Mesothelial cell of epicardium (in vitro differentiated cells): ENCODE data around the gene FRZB. TPM values are rescaled to one million over a fixed set of nuclear protein-coding genes. Genes with fewer than 3 reads are reported as not detected.

Source experiments
- DNase-seq, 2 experiments: peaks; one replicate each; pipeline ENCODE4 v3.0.0; 2021; ENCODE audit warnings: low spot score in 2 of 2; ENCODE audit not compliant: unreplicated experiment in 2 of 2
- H3K27ac Mint-ChIP-seq: 2 replicates; pipeline ENCODE4 v1.8.0; 2021; ENCODE audit warnings: mixed read lengths
- H3K27me3 Mint-ChIP-seq: 2 replicates; pipeline ENCODE4 v1.8.0; 2021; ENCODE audit warnings: low read depth, mixed read lengths
- H3K36me3 Mint-ChIP-seq: 2 replicates; pipeline ENCODE4 v1.8.0; 2021; ENCODE audit warnings: mixed read lengths
- H3K4me1 Mint-ChIP-seq: 2 replicates; pipeline ENCODE4 v1.8.0; 2021; ENCODE audit warnings: mixed read lengths
- H3K4me3 Mint-ChIP-seq: 2 replicates; pipeline ENCODE4 v1.8.0; 2021; ENCODE audit warnings: mild to moderate bottlenecking, moderate library complexity, mixed read lengths
- H3K9me3 Mint-ChIP-seq: 2 replicates; pipeline ENCODE4 v1.8.0; 2021; ENCODE audit warnings: mixed read lengths
- total RNA-seq: library from RNA; stranded (reverse); gene quantifications from 3 replicates; pipeline ENCODE4 v1.2.1, GENCODE V29; 2021
- TF ChIP-seq, protein P1 (sequence below): fragments of 200-600 bp; sonication (generic); IDR thresholded peaks from one replicate; pipeline ENCODE4 v1.5.0; 2021; ENCODE audit warnings: antibody characterized with exemption; ENCODE audit not compliant: unreplicated experiment

FRZB gene
- total RNA-seq, 1 donor from 2014 or later = 12.1 TPM

DNA sequence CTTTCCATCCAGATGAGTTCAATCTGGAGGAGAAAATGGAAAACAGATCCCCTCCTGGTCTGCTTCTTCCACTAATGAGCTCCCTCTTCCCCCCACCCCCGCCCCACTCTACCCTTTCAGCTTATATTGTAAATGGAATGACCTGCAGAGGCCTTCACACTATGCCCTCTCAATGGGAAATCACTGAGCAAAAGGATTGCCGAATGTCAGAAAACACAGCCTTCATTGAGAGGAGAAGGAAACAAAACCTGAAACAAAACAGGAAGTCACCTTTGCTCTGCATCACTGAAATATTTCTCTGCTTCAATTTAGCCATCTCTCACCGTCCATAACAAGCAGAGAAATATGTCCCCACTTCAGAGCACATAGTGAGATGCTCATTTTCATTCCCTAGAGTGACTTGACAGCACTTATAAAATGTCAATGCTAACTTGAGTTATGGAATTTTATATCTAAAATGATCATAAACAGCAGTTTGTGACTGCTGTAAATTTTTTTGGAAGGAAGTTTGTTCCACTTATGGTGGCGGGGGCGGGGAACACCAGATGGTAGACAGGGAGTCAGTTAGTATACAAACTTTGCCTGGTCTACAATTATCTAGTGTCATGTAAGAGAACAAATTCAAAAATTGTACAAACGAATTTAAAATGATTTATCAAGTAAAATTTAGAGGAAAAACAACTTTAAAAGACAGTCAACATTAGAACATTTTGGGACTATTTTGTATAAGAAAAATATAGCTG, 1.8 kb upstream of the FRZB start:
- Mint-ChIP-seq H3K27me3 (peaks cover 2% of the 10 kb centered on the region), H3K36me3 (no peaks in the 10 kb centered on the region), H3K4me1 (peaks cover 44% of the 10 kb centered on the region), H3K27ac (no peak overlapping the region), H3K9me3 (peaks cover 5% of the 10 kb centered on the region), H3K4me3 (peak overlapping the region; percentile 84)
- no peak for DNase-seq
- TF ChIP-seq, protein P1, sequence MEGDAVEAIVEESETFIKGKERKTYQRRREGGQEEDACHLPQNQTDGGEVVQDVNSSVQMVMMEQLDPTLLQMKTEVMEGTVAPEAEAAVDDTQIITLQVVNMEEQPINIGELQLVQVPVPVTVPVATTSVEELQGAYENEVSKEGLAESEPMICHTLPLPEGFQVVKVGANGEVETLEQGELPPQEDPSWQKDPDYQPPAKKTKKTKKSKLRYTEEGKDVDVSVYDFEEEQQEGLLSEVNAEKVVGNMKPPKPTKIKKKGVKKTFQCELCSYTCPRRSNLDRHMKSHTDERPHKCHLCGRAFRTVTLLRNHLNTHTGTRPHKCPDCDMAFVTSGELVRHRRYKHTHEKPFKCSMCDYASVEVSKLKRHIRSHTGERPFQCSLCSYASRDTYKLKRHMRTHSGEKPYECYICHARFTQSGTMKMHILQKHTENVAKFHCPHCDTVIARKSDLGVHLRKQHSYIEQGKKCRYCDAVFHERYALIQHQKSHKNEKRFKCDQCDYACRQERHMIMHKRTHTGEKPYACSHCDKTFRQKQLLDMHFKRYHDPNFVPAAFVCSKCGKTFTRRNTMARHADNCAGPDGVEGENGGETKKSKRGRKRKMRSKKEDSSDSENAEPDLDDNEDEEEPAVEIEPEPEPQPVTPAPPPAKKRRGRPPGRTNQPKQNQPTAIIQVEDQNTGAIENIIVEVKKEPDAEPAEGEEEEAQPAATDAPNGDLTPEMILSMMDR = no peak

DNA sequence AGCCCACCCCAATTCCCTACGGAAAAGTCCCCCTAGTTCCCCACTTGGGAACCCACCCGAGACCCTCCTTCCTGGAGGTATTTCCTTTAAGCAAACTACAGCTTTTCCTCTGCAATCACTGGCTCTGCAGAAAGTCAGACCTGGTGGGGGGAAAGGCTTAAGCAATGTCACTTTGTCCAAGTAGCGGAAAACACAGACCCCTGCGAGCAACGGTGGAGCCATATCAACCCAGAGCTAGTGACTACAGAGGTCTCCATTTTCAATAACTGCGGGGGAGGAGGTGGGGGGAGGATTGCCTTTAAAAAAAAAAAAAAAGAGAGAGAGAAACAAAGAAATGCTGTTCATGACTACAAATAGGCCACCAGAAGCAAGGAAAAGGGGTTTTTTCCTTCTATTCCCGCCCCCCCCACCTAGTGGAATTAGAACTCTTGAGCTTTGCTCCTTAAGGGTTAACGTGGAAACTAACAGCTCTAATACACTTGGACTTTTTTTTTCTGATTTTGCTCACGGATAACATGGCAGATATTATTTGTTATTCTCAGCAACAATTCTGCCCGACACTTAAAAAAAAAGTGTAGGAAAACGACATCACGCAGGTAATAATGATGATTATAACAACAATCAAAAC, 1.1 kb upstream of the FRZB start:
- Mint-ChIP-seq H3K27ac (peak overlapping the region; percentile 48), H3K4me3 (peak overlapping the region; percentile 84), H3K36me3 (no peaks in the 10 kb centered on the region), H3K4me1 (peaks cover 46% of the 10 kb centered on the region), H3K27me3 (peaks cover 2% of the 10 kb centered on the region), H3K9me3 (no peaks in the 10 kb centered on the region)
- DNase-seq = no peak
- TF ChIP-seq, protein P1 = no peak

DNA sequence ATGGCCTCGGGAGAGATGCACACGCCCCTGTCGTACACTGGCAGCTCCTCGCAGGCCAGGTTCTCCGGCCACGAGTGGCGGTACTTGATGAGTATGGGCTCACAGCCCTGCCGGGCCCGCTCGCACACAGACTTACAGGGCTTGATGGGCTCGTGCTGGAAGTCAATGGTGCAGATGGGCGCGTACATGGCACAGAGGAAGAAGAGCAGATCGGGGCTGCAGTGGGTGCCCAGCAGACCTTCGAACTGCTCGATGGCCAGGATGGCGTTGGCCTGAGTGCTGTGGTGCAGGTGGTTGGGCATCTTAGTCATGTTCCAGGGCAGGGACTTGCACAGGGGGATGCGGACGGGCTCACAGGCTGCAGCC, 359 bp downstream of the FRZB start:
- H3K27me3 Mint-ChIP-seq = peaks cover 2% of the 10 kb centered on the region
- H3K4me3 Mint-ChIP-seq = peak overlapping the region; percentile 84
- no peaks in the 10 kb centered on the region for H3K36me3 Mint-ChIP-seq
- H3K4me1 Mint-ChIP-seq = peaks cover 52% of the 10 kb centered on the region
- no peak for DNase-seq
- TF ChIP-seq, protein P1 = no peak
- H3K9me3 Mint-ChIP-seq = no peaks in the 10 kb centered on the region
- peak overlapping the region; percentile 38 for H3K27ac Mint-ChIP-seq

DNA sequence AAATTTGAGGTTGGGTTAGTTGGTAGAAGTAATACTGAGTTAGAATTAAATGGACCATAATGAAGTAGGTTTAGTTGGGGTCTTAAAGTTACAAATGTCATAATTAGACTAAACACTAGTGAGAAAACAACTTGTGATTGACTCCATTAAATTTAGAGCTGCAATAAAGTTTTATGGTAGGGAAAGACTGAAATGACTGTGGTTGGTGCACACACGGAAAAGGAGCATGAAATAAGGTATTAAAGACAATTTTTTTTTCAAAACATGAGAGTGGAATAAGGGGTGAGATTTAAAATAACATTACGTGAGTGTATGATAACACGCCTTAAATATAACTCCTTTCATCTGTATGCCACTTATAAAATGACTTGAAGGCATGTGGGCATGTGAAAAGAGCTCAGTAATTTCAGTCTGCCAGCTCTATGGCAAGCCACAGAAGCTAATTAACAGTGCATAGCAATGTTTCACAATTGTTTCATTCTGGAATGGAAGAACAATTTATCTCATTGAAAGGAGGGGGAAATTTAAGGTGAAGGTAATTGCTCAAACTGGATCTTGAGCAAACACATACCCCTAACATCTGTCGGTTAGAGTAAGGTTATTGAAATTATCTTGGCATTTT, 1.4 kb downstream of the FRZB start:
- no peaks in the 10 kb centered on the region for H3K9me3 Mint-ChIP-seq
- peak overlapping the region; percentile 84 for H3K4me3 Mint-ChIP-seq
- H3K27ac Mint-ChIP-seq = no peak overlapping the region
- H3K36me3 Mint-ChIP-seq = no peaks in the 10 kb centered on the region
- TF ChIP-seq, protein P1 = no peak
- DNase-seq = no peak
- peaks cover 2% of the 10 kb centered on the region for H3K27me3 Mint-ChIP-seq
- peaks cover 52% of the 10 kb centered on the region for H3K4me1 Mint-ChIP-seq

DNA sequence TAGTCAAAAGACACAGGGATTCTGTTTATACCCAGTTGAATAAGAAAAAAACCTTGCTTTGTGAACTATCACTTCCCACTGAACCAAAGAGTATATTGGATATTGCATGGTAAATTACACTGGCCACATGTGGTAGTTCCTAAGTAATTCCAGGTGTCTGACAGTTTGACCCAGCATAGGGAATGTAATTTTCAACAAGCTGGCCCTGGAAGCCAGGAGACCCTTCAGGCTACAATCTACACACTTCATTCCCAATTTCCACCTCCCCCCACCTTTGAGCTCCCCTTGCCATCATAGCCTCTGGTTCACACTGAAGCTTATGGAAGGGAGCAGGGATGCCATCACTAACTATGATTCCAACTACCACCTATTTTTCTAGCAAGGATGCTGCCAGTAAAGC, 2.8 kb downstream of the FRZB start:
- Mint-ChIP-seq H3K27ac (no peak overlapping the region), H3K9me3 (no peaks in the 10 kb centered on the region), H3K36me3 (no peaks in the 10 kb centered on the region), H3K4me3 (no peak overlapping the region), H3K4me1 (peaks cover 52% of the 10 kb centered on the region), H3K27me3 (peaks cover 2% of the 10 kb centered on the region)
- TF ChIP-seq, protein P1 = no peak
- no peak for DNase-seq
